GM12892 (cell line): Measurements from ENCODE around the gene ADAMTS8. TPM values are rescaled to one million over a fixed set of nuclear protein-coding genes. Genes with fewer than 3 reads are reported as not detected.

ENCODE experiments used
- DNase-seq: peaks from one replicate; pipeline ENCODE4 v3.0.0; 2011; ENCODE audit not compliant: insufficient read length
- FAIRE-seq: peaks from 2 replicates; lab custom pipeline; 2011; peaks lifted over from hg19 to GRCh38; lab: Jason Lieb, UNC
- POLR2A ChIP-seq: IDR thresholded peaks from 2 replicates; pipeline ENCODE4 v1.6.1; 2011; ENCODE audit warnings: low read depth, low read length, control low read depth
- POLR2AphosphoS5 ChIP-seq: IDR thresholded peaks from 2 replicates; pipeline ENCODE4 v1.6.1; 2011; ENCODE audit warnings: low read depth, low read length, control low read depth
- TAF1 ChIP-seq: IDR thresholded peaks from 2 replicates; pipeline ENCODE4 v1.6.1; 2011; ENCODE audit warnings: low read depth, mild to moderate bottlenecking, control low read depth, low read length, borderline replicate concordance
- polyA plus RNA-seq: library from polyadenylated mRNA; unstranded; fragments of >200 nt; gene quantifications from one replicate; pipeline ENCODE4 v1.2.1, GENCODE V29; 2012; ENCODE audit warnings: missing spikeins, inconsistent platforms; ENCODE audit not compliant: missing spikeins

The ADAMTS8 gene, protein sequence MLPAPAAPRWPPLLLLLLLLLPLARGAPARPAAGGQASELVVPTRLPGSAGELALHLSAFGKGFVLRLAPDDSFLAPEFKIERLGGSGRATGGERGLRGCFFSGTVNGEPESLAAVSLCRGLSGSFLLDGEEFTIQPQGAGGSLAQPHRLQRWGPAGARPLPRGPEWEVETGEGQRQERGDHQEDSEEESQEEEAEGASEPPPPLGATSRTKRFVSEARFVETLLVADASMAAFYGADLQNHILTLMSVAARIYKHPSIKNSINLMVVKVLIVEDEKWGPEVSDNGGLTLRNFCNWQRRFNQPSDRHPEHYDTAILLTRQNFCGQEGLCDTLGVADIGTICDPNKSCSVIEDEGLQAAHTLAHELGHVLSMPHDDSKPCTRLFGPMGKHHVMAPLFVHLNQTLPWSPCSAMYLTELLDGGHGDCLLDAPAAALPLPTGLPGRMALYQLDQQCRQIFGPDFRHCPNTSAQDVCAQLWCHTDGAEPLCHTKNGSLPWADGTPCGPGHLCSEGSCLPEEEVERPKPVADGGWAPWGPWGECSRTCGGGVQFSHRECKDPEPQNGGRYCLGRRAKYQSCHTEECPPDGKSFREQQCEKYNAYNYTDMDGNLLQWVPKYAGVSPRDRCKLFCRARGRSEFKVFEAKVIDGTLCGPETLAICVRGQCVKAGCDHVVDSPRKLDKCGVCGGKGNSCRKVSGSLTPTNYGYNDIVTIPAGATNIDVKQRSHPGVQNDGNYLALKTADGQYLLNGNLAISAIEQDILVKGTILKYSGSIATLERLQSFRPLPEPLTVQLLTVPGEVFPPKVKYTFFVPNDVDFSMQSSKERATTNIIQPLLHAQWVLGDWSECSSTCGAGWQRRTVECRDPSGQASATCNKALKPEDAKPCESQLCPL
- not detected for polyA plus RNA-seq

DNA sequence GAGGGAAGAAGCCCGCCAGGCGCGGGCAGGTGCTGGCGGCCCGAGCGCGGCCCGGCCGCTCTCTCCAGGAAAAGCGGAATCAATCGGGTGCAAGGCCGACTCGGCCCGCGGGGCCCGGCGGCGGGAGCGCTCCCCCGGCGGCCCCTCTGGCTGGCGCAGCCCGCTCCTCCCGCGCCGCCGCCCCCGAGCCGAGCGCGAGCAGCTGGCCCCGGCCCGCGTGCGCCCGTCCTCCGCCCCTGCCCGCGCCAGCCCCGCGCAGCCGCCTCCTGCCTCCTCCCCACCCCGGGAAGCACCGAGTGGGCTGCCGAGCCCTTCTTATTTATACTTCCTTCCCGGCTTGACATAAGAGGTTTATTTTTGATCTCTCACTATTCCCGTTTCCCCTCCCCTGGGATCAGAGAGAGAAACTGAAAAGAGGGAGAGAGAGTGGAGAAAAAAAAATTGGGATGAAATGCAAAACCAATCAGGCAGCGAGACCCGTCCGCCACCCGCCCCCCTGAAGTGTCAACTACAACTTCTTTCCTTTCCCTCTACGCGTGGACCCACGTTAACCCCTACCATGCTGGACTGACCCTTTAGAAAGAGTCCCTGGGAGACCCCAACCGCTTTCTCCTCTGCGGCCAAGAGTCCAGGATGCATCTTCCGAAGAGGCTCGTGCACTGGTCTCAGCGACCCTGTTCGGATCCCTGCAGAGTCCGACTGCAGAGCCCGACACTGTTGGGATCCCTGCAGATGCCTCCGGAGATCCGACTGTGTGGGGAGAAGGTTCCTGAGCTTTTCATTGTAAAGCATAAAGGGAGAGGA lies at the start of gene ADAMTS8:
ADAMTS8 (minus strand) TSS at position 294 of the 804 bp plus-strand sequence. CDS start 323 bp downstream, outside the sequence.
- DNase-seq (no peak), FAIRE-seq (no peak)
- TF ChIP-seq POLR2A: no peak
- TF ChIP-seq POLR2AphosphoS5: no peak
- no peak for TF ChIP-seq TAF1

DNA sequence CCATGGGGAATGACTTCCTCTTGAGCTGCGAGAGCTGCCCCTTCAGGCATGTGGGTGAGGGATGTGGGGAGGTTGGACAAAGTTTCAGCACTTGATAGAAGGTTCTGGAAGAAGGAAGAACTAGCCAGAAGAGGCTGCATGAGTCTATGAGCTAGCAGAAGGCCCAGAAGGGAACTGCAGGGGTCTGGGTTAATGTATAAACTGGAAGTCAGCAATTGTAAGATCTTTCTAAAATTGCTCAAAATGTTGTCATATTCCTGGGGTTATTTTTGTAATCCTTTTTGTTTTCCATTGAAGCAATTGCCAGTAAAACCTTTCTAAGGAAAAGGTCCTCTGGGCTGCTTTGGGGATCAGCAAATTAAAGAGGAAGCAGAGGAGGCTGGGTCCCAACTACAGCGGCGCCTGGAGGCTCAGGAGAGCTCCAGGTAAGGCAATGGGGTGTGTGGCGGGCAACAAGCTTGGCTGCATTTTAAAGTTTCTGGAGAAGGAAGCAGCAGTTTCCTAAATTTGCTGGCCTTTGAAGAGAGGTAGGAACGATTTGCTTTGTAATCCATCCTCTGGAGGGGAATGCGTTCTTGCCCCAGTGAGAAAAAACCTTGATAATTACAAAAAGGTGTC lies 49.3 kb upstream of the ADAMTS8 start:
- FAIRE-seq: no peak
- TF ChIP-seq POLR2A (no peak), TAF1 (no peak)
- no peak for DNase-seq

DNA sequence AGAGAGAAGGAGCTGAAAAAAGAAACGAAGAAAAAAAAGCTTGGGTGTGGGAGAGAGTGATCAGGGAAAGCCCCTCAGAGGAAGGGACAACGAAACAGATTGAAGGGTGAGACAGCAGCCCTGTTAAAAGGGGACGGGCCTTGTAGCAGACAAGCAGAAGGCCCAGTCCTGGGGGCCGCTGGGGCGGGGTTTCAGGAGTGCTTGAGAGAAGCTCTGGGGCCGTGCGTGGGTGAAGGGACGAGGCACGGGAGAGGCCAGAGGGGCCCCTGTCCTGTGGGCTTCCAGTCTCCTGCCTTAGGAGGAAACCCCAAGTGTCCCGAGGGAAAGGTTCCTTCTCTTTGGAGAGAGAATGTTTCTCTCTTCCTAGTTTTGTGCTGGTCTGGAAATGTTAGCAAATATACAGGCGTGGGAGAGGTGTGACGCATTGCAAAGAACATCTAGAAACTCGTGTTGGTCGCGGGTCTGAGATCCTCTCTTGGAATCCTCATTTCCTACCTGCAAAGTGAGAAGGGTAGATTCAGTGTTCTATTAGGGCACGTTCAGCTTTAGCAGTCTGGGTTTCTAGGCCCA lies 48.6 kb upstream of the ADAMTS8 start:
- TF ChIP-seq POLR2AphosphoS5: no peak
- TF ChIP-seq POLR2A: no peak
- FAIRE-seq (no peak), DNase-seq (no peak)

DNA sequence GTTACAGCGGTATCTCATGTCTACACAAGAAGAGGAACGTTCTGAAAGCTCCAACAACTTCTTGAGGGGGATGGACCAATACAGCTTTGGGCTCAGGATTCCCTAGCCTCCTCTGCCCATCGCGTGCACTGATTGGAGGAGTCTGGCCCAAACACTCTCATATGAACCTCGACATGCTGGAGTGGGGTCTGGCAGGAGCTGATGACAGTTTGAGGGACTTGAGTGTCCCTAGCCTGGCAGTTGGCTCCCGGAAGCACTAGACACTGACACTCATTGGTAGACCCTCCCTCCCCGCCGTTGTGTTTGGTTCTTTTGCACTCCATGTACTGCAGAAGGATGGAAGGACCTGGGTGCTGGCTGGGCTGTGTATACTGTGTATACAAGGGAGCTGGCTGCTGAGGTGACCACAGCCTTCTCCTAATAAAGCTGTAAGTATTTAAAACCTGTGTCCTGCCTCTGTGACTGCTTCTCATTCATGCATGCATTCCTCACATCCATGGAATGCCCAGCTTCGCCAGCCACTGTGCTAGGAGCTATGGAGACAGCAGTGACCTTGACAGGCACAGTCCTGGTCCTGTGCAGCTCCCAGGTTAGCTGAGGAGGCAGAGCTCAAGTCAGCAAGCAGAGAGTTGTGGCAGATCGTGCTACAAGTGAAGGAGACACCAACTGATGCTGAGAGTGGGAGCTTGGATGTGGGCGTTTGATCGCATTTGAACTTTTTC lies 48.0 kb upstream of the ADAMTS8 start:
- no peak for DNase-seq
- FAIRE-seq: no peak
- TF ChIP-seq POLR2AphosphoS5 (no peak), TAF1 (no peak), POLR2A (no peak)

DNA sequence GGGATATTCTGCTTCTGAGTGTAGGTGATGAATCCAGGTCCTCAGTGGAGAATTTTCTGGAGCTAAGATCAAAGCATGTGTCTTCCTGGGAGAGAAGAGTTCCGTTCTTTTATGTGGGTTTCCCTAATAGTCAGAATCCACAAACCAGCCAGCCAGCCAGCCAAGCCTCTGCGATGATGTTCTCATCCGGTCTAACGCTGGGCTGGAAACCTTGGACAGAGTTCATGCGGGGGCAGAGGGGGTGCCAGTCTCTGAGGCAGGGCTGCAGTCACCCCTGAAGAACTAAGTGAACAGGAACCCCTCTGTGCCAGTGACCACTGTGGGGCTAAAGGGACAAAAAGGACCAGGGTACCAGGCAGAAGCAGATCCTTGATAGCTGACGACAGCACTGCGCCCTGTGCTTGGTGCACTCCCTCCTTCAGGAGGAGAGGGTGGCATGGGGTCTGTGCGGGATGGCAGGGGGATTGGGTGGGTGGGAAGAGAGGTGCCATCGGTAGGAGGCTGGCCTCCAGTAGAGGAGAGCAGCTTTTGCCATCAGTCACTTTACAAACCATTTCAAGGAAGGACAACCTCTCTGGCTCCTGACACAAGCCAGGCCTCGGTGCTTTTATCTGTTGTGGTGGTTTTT lies 47.1 kb upstream of the ADAMTS8 start:
- DNase-seq (no peak), FAIRE-seq (no peak)
- TF ChIP-seq POLR2AphosphoS5 (no peak), POLR2A (no peak), TAF1 (no peak)

DNA sequence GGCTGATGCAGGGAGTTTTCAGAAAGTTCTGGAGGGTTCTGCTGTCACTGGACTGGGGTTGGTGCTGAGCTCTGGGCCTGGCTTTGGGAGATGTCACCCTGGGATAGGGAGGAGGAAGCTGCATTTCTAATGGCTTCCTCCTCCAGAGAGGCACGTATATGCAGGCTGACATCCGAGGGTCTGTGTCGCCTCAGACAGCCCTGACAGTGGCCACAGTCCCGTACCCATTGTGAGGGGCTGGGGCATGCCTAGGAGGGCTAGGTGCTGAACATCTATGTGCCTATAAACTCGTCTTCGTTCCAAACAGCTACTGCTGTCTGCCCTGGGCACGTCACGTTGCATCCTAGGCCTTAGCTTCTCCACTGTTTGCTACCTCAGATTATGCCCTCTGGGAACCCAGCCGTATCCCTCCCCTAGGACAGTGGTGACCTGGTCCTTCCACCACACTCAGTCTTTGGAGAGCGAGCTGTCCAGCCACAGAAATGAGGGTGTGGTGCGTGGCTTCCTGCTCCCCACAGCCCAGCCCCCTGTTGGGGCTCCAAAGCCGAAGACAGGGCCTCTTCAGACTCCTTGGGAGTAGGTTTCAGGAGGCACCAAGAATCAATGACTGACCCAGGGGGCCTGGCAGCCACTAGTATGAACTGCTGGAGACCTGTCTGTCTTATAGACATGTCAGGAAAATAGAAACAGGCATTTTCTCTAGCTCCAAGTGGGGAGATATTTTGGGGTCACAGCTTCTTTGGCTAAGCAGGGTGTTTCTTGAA lies 46.4 kb upstream of the ADAMTS8 start:
- FAIRE-seq: no peak

DNA sequence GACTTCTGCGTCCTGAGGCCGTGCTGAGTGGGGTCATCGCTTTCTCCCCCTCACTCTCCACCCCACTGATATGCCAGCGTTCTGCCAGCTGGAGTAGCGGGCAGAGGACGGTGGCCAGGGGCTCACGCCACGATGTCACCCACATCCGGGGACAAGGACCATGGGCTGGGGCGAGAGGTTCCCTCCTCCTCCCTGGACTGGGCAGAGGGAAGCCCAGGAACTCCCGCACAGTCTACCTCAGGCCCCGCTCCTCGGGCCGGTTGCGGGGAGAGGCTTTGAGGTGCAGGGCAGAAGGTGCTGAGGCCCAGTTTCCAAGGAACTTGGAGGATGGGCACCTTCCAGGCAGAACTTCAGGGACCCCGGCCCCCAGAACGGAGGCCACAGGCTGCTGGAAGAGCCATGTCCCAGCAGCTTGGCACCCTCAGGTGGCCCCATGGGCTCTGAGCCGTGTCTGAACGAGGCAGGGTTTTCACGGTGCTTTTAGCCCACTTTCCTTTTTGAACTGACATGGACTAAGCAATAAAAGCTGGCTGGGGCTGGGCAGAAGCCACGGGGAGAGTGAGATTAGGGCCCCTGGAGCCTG lies 45.5 kb upstream of the ADAMTS8 start:
- no peak for FAIRE-seq
- TF ChIP-seq POLR2AphosphoS5 (no peak), POLR2A (no peak), TAF1 (no peak)
- DNase-seq: no peak

More for the DNA sequence above, 46.4 kb upstream of the ADAMTS8 start:
- DNase-seq: no peak
- TF ChIP-seq POLR2A: no peak
- no peak for TF ChIP-seq POLR2AphosphoS5
- no peak for TF ChIP-seq TAF1

DNA sequence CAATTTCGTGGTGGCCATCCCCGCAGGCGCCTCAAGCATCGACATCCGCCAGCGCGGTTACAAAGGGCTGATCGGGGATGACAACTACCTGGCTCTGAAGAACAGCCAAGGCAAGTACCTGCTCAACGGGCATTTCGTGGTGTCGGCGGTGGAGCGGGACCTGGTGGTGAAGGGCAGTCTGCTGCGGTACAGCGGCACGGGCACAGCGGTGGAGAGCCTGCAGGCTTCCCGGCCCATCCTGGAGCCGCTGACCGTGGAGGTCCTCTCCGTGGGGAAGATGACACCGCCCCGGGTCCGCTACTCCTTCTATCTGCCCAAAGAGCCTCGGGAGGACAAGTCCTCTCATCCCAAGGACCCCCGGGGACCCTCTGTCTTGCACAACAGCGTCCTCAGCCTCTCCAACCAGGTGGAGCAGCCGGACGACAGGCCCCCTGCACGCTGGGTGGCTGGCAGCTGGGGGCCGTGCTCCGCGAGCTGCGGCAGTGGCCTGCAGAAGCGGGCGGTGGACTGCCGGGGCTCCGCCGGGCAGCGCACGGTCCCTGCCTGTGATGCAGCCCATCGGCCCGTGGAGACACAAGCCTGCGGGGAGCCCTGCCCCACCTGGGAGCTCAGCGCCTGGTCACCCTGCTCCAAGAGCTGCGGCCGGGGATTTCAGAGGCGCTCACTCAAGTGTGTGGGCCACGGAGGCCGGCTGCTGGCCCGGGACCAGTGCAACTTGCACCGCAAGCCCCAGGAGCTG lies 44.8 kb upstream of the ADAMTS8 start:
- no peak for FAIRE-seq
- no peak for DNase-seq
- no peak for TF ChIP-seq POLR2A
- no peak for TF ChIP-seq POLR2AphosphoS5
- TF ChIP-seq TAF1: no peak

DNA sequence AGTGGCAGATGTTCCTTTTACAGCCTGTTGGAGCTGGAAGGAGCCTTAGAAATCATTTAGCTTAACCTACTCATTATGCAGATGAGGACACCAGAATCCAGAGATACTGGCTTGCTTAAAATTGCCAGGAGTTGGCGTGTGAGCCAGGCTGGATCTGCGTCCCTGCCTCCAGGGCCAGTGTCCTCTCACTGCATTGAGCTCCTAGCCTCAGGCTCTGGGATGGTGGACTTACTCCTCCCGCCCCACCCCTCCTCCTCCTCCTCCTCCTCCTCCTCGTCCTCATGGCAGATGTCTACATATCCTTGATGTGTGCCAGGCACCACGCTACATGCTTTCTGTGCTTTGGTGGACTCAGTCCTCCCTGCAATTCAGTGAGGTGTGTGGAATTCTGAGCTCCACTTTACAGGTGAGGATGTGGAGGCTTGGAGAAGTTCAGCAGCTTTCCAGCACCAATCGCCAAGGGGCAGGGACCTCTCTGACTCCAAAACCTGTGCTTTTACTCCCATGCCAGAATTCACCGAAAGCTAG lies 44.1 kb upstream of the ADAMTS8 start:
- FAIRE-seq: no peak
- TF ChIP-seq POLR2A: no peak
- no peak for TF ChIP-seq TAF1
- no peak for TF ChIP-seq POLR2AphosphoS5
- DNase-seq: no peak
